C4-2B (cell line): Measurements from ENCODE around the gene NPAT.

ENCODE experiments used
- CTCF ChIP-seq: fragments of 450-650 bp; conservative IDR thresholded peaks from 2 replicates; pipeline ENCODE4 v1.5.1; 2017; ENCODE audit warnings: mild to moderate bottlenecking
- ZFX ChIP-seq: fragments of 450-650 bp; IDR thresholded peaks from 2 replicates; pipeline ENCODE4 v1.6.1; 2017

- TF ChIP-seq CTCF (no peak), ZFX (no peak)
Measured at GRCh38 chr11:108196901-108197300, 25.5 kb downstream of the NPAT start.
